AG04450 (cell line): ENCODE results near the gene TRIM10. TPM values are rescaled to one million over a fixed set of nuclear protein-coding genes. Genes with fewer than 3 reads are reported as not detected.
"Not testable (repeated sequence)": the region's sequence is repeated elsewhere in the genome, so short reads cannot be mapped to it uniquely, and the experiment has no call there.

Experiments used
- CTCF ChIA-PET: fragments of 300-600, 350-600 bp; formaldehyde crosslinking; extraction: SDS; loops from one replicate; lab custom pipeline; 2022; ENCODE audit warnings: antibody characterized with exemption, inconsistent platforms; lab: Charles Lee
- POLR2A ChIA-PET: fragments of 350-600 bp; formaldehyde crosslinking; extraction: SDS; loops from one replicate; lab custom pipeline; 2021; ENCODE audit warnings: antibody characterized with exemption, inconsistent platforms; lab: Yijun Ruan, JAX
- DNase-seq: peaks from one replicate; pipeline ENCODE4 v3.0.0-alpha.2; 2011; ENCODE audit warnings: low read depth, low spot score
- H3K27ac ChIP-seq: one replicate; pipeline ENCODE4 v1.5.1; 2012; ENCODE audit warnings: low read depth, low read length, control low read depth
- H3K27me3 ChIP-seq: one replicate; pipeline ENCODE4 v1.6.0; 2012; ENCODE audit warnings: low read length; ENCODE audit not compliant: control insufficient read depth, insufficient read depth
- H3K4me3 ChIP-seq: 2 replicates; pipeline ENCODE4 v1.5.1; 2011; ENCODE audit warnings: mild to moderate bottlenecking, low read depth, low read length, control low read depth
- H3K9me3 ChIP-seq: 2 replicates; pipeline ENCODE4 v1.5.1; 2012; ENCODE audit warnings: low read length; ENCODE audit not compliant: control insufficient read depth, insufficient read depth
- polyA plus RNA-seq: library from polyadenylated mRNA; depleted of rRNA; stranded (reverse); fragments of >200 nt; gene quantifications from 2 replicates; pipeline ENCODE4 v1.2.3, GENCODE V29; 2011
- TF ChIP-seq, protein P1 (sequence below): IDR thresholded peaks from 2 replicates; pipeline ENCODE4 v1.5.1; 2011; ENCODE audit warnings: low read depth, low read length, control low read depth, inconsistent platforms

Gene TRIM10
- polyA plus RNA-seq, 1 experiment: not detected

DNA sequence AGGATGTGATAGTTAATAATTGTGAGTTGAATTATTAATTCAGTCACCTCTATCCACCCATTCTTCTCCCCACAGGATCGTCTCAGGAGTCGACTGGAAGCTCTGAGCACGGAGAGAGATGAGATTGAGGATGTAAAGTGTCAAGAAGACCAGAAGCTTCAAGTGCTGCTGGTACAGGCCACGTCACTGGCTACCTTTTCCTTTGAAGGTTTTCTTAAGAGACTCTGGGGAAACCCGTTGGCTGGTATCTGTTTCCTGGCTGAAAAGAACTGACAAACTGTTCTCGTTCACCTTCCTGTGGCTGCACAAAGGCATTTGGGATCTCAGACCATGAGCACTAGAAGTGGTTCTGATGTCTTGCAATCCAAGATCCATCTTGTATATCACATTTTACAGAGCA lies 6.1 kb upstream of the TRIM10 start:
- Histone ChIP-seq H3K27ac (no peak overlapping the region), H3K4me3 (no peak overlapping the region), H3K9me3 (no peaks in the 10 kb centered on the region; the same call in 1 of the 2 replicates), H3K27me3 (peaks cover 55% of the 10 kb centered on the region)
- DNase-seq: no peak
- ChIA-PET POLR2A (no interaction called here), CTCF (no interaction called here)
- TF ChIP-seq, protein P1, sequence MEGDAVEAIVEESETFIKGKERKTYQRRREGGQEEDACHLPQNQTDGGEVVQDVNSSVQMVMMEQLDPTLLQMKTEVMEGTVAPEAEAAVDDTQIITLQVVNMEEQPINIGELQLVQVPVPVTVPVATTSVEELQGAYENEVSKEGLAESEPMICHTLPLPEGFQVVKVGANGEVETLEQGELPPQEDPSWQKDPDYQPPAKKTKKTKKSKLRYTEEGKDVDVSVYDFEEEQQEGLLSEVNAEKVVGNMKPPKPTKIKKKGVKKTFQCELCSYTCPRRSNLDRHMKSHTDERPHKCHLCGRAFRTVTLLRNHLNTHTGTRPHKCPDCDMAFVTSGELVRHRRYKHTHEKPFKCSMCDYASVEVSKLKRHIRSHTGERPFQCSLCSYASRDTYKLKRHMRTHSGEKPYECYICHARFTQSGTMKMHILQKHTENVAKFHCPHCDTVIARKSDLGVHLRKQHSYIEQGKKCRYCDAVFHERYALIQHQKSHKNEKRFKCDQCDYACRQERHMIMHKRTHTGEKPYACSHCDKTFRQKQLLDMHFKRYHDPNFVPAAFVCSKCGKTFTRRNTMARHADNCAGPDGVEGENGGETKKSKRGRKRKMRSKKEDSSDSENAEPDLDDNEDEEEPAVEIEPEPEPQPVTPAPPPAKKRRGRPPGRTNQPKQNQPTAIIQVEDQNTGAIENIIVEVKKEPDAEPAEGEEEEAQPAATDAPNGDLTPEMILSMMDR: no peak

DNA sequence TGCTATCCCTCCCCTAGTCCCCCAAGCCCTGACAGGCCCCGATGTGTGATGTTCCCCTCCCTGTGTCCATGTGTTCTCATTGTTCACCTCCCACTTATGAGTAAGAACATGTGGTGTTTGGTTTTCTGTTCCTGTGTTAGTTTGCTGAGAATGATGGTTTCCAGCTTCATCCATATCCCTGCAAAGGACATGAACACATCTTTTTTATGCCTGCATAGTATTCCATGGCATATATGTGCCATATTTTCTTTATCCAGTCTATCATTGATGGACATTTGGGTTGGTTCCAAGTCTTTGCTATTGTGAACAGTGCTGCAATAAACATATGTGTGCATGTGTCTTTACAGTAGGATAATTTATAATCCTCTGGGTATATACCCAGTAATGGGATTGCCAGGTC lies 4.2 kb upstream of the TRIM10 start:
- H3K4me3 ChIP-seq, H3K9me3 ChIP-seq, POLR2A ChIA-PET, DNase-seq, H3K27ac ChIP-seq: not testable (repeated sequence)
- peaks cover 40% of the 10 kb centered on the region for H3K27me3 ChIP-seq
- CTCF ChIA-PET: interaction anchor here (0.7 kb wide), 1 partner anchor 1422 kb away, joined by 3 read pairs; no protein-coding TSS in a partner anchor

DNA sequence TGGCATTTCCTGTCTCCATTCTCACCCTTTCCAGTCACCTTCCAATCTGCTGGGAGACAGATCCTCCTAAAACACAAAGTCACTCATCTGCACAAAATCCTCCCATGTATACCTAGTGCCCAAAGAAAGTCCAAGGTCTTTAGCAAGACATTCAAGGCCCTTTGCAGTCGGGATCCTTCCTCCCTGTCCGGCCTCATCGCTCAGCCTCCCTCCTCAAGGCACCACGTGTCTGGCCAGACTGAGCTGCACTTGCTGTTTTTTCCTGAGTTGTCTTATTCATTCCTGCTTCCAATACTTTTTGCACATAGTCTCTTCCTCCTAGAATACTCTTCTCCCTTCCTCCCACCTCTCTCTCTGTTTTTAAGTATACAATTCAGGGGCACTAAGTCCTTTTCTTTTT lies 3.7 kb upstream of the TRIM10 start:
- ChIA-PET POLR2A (no interaction called here), CTCF (no interaction called here)
- TF ChIP-seq, protein P1: no peak
- H3K4me3 ChIP-seq: no peak overlapping the region
- no peaks in the 10 kb centered on the region; the same call in 1 of the 2 replicates for H3K9me3 ChIP-seq
- H3K27ac ChIP-seq: no peak overlapping the region
- H3K27me3 ChIP-seq: peaks cover 41% of the 10 kb centered on the region
- no peak for DNase-seq

DNA sequence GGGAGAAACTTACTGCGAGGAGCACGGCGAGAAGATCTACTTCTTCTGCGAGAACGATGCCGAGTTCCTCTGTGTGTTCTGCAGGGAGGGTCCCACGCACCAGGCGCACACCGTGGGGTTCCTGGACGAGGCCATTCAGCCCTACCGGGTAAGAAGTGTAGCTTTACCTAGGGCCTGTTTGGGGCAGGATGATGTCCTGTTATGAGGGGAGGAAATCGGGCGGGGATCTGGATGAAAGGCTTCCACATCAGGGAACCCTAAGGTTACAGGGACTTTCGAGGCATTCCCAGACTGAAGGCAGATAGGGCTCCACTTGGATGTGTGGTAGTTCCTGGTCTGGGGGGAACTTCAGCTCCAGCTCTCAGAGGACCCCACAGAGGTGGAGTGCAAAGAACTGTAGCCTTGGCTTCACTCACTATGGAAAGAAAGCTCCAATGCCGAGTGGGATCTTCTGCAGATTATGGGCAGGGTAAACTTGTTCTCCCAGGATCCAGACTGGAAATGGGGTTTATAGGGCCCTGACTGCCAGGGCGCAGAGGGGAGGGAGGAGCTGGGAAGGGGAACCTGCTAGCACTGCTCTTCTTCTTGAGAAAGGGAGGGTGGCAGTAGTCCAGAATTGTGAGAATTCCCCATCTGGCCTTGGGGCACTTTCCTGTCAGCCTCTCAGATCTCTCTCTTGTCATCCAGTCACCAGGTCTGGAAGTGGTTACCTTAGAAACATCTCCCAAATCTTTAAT lies 3.1 kb upstream of the TRIM10 start:
- Histone ChIP-seq H3K27me3 (peaks cover 36% of the 10 kb centered on the region), H3K4me3 (no peak overlapping the region), H3K27ac (no peak overlapping the region), H3K9me3 (no peaks in the 10 kb centered on the region; the same call in 1 of the 2 replicates)
- DNase-seq: no peak
- ChIA-PET CTCF (no interaction called here), POLR2A (no interaction called here)
- TF ChIP-seq, protein P1: no peak

DNA sequence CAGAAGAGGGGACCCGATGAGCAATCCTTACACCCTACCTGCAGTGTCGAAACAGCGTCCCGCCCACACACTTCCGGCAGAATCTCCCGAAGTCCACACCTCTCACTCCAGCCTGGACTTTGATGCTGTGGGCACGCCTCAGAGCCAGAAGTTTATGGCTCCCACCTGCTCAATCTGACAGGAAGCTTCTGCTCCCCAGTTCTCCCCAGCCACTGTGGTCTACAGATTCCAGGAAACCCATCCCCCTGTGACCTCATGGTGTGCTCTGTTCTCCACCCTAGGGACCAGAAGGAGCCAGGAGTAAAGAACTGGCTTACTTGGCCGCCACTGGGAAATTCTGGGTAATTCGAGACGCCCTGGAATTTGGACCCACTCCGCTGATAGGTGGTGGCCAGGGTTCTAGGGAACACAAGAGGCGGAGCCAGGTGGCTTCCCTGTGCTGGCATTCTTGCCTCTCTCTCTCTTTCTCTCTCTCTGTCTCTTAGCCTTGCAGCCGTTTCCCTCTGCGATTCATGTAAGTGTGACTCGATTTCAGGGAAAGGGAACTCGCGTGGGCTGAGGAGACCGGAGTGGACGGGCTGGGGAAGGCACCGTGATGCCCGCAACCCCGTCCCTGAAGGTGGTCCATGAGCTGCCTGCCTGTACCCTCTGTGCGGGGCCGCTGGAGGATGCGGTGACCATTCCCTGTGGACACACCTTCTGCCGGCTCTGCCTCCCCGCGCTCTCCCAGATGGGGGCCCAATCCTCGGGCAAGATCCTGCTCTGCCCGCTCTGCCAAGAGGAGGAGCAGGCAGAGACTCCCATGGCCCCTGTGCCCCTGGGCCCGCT lies 2.3 kb upstream of the TRIM10 start, which contains the start of gene TRIM15:
TSS of gene TRIM15 (plus strand) at position 457 of the 828 bp plus-strand sequence. CDS start at position 596, 139 bp downstream.
- no peaks in the 10 kb centered on the region; the same call in 1 of the 2 replicates for H3K9me3 ChIP-seq
- DNase-seq: no peak
- TF ChIP-seq, protein P1: no peak
- POLR2A ChIA-PET: no interaction called here
- CTCF ChIA-PET: no interaction called here
- no peak within 1 kb of the TSS for H3K4me3 ChIP-seq
- peaks cover 29% of the 10 kb centered on the region for H3K27me3 ChIP-seq
- H3K27ac ChIP-seq: no peak within 1 kb of the TSS
